HL-60 (cell line): ENCODE measurements around the gene TMEM235.
"Not testable (repeated sequence)": the region's sequence is repeated elsewhere in the genome, so short reads cannot be mapped to it uniquely, and the experiment has no call there.

Experiments
- DNase-seq, 2 experiments: peaks; one replicate each; pipeline ENCODE4 v3.0.0-alpha.2; 2010 to 2020; ENCODE audit warnings: low read depth in 1 of 2, low spot score in 1 of 2
- H3K27ac ChIP-seq: fragments of 250-450 bp; sonication (Bioruptor Pico); replicated peaks from 2 replicates; pipeline ENCODE4 v1.5.1; 2020; ENCODE audit warnings: mild to moderate bottlenecking, moderate library complexity
- H3K27me3 ChIP-seq: fragments of 250-450 bp; sonication (Bioruptor Pico); 2 replicates; pipeline ENCODE4 v1.5.1; 2021; ENCODE audit warnings: mild to moderate bottlenecking, moderate library complexity; ENCODE audit not compliant: insufficient read depth, poor library complexity, severe bottlenecking
- H3K4me3 ChIP-seq: replicated peaks from 2 replicates; pipeline ENCODE4 v1.5.1; 2011; ENCODE audit warnings: mild to moderate bottlenecking, control low read depth, low read length; ENCODE audit not compliant: insufficient read depth
- CTCF ChIP-seq: IDR thresholded peaks from one replicate; pipeline ENCODE4 v1.5.1; 2011; ENCODE audit warnings: low read length, control low read depth, inconsistent platforms; ENCODE audit not compliant: insufficient read depth
- GABPA ChIP-seq: IDR thresholded peaks from 2 replicates; pipeline ENCODE4 v1.6.1; 2012; ENCODE audit warnings: low read depth
- POLR2AphosphoS5 ChIP-seq: IDR thresholded peaks from 2 replicates; pipeline ENCODE4 v1.6.1; 2012; ENCODE audit warnings: low read depth
- SPI1 ChIP-seq: IDR thresholded peaks from 2 replicates; pipeline ENCODE4 v1.6.1; 2012; ENCODE audit warnings: low read depth, mild to moderate bottlenecking, borderline replicate concordance
- TF ChIP-seq, protein P1 (sequence below): IDR thresholded peaks from 2 replicates; pipeline ENCODE4 v1.6.1; 2012; ENCODE audit warnings: low read depth; ENCODE audit not compliant: insufficient replicate concordance

The TMEM235 gene

GRCh38 chr17:78252701-78253635 is 21.5 kb downstream of the TMEM235 start:
- Histone ChIP-seq H3K27ac (no peak overlapping the region), H3K27me3 (no peaks in the 10 kb centered on the region), H3K4me3 (no peak overlapping the region)
- no peak for TF ChIP-seq POLR2AphosphoS5
- TF ChIP-seq, protein P1, sequence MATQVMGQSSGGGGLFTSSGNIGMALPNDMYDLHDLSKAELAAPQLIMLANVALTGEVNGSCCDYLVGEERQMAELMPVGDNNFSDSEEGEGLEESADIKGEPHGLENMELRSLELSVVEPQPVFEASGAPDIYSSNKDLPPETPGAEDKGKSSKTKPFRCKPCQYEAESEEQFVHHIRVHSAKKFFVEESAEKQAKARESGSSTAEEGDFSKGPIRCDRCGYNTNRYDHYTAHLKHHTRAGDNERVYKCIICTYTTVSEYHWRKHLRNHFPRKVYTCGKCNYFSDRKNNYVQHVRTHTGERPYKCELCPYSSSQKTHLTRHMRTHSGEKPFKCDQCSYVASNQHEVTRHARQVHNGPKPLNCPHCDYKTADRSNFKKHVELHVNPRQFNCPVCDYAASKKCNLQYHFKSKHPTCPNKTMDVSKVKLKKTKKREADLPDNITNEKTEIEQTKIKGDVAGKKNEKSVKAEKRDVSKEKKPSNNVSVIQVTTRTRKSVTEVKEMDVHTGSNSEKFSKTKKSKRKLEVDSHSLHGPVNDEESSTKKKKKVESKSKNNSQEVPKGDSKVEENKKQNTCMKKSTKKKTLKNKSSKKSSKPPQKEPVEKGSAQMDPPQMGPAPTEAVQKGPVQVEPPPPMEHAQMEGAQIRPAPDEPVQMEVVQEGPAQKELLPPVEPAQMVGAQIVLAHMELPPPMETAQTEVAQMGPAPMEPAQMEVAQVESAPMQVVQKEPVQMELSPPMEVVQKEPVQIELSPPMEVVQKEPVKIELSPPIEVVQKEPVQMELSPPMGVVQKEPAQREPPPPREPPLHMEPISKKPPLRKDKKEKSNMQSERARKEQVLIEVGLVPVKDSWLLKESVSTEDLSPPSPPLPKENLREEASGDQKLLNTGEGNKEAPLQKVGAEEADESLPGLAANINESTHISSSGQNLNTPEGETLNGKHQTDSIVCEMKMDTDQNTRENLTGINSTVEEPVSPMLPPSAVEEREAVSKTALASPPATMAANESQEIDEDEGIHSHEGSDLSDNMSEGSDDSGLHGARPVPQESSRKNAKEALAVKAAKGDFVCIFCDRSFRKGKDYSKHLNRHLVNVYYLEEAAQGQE: no peak
- no peak for TF ChIP-seq SPI1
- no peak for TF ChIP-seq CTCF
- TF ChIP-seq GABPA: no peak
- no peak for DNase-seq

DNA sequence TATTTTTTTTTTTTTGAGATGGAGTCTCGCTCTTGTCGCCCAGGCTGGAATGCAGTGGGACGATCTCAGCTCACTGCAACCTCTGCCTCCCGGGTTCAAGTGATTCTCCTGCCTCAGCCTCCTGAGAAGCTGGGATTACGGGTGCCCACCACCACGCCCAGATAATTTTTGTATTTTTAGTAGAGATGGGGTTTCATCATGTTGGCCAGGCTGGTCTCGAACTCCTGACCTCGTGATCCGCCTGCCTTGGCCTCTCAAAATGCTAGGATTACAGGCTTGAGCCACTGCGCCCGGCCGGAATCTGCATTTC is 22.2 kb downstream of the TMEM235 start:
- peak overlapping the region; percentile 64; the same call in 1 of the 2 replicates for H3K4me3 ChIP-seq
- H3K27me3 ChIP-seq, DNase-seq: not testable (repeated sequence)

GRCh38 chr17:78253946-78254672 is 22.7 kb downstream of the TMEM235 start:
- Histone ChIP-seq H3K27me3 (no peaks in the 10 kb centered on the region), H3K4me3 (peak overlapping the region; percentile 64), H3K27ac (peak overlapping the region; percentile 74)
- TF ChIP-seq SPI1 (no peak), POLR2AphosphoS5 (no peak)
- DNase-seq: peak; percentile 79 to 81

More for the DNA sequence above, 22.2 kb downstream of the TMEM235 start:
- H3K27ac ChIP-seq: peak overlapping the region; percentile 74

DNA sequence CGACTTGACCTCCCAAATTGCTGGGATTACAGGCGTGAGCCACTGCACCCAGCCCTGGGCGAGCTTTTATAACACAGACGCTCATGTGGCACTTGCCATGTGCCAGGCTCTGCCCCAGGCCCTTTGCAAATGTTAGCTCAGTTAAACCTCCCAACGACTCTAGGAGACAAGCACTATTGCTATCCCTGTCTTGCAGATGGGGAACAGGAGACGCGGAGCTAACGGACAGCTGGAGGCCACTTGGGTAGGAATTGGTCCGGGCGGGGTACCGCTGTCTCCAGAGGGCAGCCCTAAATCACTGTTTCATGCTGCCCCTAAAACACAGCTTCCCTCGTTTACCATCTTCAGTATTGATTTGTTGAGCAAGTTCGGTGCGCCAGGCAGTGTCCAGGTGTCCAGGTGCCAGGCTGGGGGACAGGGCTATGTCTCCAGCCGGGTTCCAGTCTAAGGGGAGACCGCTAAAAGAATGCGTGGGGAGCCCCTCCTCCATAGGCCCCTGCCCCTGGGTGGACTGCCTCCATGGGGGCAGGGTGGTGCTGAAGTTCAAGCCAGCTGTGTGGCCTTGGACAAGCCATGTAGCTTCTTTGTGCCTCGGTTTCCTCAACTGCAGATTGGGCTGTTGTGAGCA is 23.7 kb downstream of the TMEM235 start:
- no peak for DNase-seq
- Histone ChIP-seq H3K27ac (no peak overlapping the region), H3K27me3 (no peaks in the 10 kb centered on the region), H3K4me3 (no peak overlapping the region)
- TF ChIP-seq POLR2AphosphoS5: no peak
- no peak for TF ChIP-seq GABPA
- no peak for TF ChIP-seq CTCF
- TF ChIP-seq, protein P1: no peak
- TF ChIP-seq SPI1: no peak
